HG02623 (cell line): ENCODE measurements around the gene TPX2.

Source experiments
- ATAC-seq: cut with Tn5 transposase; IDR thresholded peaks from one replicate; pipeline ENCODE4 v1.9.1; 2021; ENCODE audit warnings: moderate library complexity; ENCODE audit not compliant: unreplicated experiment

Gene TPX2, protein sequence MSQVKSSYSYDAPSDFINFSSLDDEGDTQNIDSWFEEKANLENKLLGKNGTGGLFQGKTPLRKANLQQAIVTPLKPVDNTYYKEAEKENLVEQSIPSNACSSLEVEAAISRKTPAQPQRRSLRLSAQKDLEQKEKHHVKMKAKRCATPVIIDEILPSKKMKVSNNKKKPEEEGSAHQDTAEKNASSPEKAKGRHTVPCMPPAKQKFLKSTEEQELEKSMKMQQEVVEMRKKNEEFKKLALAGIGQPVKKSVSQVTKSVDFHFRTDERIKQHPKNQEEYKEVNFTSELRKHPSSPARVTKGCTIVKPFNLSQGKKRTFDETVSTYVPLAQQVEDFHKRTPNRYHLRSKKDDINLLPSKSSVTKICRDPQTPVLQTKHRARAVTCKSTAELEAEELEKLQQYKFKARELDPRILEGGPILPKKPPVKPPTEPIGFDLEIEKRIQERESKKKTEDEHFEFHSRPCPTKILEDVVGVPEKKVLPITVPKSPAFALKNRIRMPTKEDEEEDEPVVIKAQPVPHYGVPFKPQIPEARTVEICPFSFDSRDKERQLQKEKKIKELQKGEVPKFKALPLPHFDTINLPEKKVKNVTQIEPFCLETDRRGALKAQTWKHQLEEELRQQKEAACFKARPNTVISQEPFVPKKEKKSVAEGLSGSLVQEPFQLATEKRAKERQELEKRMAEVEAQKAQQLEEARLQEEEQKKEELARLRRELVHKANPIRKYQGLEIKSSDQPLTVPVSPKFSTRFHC

DNA sequence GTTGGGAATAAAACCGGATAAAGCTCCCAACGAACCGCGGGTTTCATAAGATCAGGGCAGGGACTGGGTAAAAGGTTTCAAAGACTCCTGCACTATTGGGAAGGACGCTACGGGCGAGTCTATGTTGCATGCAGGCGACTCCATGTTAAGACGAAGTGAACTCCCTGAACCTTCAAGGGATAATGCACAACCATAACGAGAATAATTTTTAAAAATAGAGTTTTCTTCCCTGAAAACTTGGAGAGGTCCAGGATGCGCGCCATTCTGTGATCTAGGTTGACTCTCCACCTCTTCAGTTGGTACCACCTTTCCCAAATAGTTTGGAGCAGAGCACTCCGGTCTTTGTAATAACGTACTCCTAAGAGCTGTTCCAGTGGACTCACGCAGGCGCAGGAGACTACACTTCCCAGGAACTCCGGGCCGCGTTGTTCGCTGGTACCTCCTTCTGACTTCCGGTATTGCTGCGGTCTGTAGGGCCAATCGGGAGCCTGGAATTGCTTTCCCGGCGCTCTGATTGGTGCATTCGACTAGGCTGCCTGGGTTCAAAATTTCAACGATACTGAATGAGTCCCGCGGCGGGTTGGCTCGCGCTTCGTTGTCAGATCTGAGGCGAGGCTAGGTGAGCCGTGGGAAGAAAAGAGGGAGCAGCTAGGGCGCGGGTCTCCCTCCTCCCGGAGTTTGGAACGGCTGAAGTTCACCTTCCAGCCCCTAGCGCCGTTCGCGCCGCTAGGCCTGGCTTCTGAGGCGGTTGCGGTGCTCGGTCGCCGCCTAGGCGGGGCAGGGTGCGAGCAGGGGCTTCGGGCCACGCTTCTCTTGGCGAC lies at the start of gene TPX2:
Gene TPX2, plus strand, starts transcription at position 562 of the 821 bp plus-strand sequence. CDS start 18,187 bp downstream, outside the sequence.
- ATAC-seq: peak; percentile 96

DNA sequence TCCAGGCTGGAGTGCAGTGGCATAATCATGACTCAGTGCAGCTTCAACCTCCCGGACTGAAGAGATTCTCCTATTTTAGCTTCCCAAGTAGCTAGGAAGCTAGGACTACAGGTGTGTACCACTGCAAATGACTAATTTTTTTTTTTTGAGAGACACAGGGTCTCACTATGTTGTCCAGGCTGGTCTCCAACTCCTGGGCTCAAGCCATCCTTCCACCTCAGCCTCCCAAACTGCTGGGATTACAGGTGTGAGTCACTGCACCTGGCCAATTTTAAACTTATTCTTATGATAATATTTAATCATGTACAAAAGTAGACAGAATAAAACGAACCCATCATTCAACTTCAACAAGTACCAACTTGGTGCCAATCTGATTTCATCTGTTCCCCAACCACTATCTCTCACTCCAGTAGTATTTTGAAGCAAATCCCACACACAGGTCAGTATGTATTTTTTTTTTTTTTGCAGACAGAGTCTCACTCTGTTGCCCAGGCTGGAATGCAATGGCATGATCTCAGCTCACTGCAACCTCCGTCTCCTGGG lies 48.9 kb upstream of the TPX2 start:
- ATAC-seq: no peak

DNA sequence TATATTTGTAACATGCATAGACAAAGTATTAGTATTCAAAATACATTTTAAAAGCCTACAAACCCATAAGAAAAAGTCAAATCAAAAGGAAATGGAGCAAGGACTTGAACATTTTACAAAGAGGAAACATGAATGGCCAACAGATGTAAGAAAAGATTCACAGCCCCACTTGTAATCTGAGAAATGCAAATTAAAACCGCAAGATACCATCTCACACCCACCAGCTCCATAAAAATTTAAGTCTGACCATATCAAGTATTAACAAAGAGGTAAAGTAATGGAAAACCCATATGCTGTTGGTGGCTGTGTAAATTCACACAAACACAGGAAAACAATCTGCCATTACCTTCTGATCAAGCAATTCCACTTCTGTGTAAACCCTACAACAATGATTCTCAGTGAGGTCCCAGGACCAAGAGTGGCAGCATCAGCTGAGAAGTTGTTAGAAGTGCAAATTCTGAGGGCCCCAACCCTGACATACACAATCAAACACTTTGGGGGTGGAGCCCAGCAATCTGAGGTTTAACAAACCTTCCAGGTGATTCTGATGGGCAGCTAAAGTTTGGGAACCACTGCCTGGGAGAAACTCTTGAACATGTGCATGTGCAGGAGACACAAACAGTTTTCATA lies 47.3 kb upstream of the TPX2 start:
- no peak for ATAC-seq

DNA sequence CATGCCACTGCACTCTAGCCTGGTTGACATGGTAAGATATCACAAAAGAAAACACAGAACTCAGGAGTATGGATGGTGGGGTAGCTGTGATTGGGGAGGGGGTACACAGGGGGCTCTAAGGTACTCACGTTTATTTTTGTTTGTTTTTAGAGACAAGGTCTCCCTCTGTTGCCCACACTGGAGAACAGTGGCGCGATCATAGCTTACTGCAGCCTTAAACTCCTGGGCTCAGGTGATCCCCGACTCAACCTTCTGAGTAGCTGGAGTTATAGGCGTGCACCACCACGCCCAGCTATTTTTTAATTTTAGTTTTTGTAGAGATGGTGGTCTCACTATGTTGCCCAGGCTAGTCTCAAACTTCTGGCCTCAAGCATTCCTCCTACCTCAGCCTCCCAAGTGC lies 45.7 kb upstream of the TPX2 start:
- ATAC-seq: no peak

DNA sequence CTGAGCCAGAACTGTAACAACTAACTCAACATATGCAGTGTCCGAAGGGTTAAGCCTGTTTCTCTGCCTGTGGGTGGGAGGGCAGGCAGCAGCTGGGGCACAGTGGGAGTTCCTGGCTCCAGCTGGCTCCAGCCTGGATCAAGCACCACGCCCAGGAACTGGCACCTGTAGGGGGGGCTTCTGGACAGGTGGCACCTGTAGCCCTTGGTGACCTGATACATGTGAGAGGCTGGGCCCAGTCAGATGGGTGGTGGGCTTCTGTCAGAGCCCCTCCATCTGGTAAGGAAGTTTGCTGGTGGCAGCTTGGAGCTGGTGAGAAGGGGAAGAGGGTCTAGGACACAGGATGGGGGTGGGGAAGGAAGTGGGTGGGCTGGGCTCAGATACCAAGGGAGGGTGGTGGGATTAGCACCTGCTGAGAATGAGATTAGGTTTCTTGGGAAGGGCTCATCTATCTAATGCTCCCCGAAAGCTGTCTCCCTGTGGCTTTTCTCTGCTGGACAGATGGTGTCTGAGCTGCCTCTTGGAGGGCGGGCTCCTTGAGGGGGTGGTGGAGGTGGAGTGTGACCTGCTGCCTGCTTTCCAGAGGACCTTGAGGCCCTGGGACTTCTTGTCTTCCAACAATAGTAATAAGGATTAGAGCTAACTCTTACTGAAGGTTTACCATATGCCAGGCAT lies 45.0 kb upstream of the TPX2 start:
- no peak for ATAC-seq

DNA sequence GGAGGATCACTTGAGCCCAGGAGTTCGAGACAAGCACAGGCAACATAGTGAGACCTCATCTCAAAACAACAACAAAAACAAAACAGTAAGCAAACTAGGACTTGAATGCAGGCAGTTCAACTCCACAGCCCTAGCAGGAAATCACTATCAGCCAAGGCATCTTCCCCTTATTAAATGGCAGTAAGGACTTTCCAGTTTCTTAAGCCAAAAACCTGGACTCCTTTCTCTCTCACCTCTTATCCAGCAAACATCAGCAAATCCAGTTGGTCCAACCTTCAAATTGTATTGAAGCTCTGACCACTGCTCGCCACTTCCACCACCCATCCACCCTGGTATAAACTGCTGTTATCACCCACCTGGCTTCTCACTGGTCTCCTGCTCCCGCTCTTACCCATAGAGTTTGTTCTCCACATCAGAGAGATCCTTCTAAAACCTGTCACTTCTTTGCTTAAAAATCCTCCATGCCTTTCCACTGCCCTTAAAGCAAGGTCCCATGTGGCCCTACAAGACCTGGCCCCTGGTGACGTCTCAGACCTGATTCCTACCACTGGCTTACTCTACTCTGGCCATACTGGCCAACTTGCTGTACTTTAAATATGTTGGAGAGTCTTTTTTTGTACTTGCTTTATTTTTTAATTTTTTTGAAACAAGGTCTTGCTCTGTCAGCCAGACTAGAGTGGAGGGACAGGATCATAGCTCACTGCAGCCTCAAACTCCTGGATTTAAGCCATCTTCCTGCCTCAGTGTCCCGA lies 44.1 kb upstream of the TPX2 start:
- no peak for ATAC-seq

DNA sequence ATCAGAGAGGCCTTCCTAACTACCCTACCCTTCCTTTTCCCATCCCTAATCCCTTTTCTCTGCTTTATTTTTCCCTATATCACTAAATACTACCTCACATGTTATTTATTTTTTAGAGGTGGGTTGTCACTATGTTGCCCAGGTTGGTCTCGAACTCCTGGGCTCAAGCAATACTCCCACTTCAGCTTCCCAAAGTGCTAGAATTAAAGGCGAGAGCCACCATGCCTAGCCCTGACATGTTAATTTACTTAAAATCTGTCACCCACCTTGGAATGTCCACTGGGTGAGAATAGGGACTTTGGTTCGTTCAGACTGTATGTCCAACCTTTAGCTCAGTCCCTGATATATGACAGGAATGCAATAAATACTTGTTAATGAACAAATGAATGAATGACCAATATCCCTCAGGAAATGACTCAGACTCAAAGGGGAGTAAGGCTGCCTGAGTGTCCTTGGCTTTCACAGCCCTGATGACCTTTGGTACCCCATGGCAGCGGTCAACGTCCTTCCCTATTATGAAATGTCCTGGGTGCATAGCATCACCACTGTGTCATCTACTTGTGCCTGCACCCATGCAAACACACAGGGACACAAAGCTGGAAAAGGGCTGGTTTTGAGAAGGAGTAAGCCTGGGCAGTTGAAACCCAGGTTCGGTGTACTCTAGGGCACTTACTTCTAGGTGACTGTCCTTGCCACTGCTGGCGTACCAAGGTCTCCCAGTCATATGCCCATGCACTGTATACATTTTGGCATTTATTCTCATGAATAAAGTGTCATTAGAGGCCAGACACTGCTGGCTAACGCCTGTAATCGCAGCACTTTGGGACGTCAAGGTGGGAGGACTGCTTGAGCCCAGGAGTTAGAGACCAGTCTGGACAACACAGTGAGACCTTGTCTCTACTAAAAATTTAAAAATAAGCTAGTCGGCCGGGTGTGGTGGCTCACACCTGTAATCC lies 43.0 kb upstream of the TPX2 start:
- ATAC-seq: no peak

DNA sequence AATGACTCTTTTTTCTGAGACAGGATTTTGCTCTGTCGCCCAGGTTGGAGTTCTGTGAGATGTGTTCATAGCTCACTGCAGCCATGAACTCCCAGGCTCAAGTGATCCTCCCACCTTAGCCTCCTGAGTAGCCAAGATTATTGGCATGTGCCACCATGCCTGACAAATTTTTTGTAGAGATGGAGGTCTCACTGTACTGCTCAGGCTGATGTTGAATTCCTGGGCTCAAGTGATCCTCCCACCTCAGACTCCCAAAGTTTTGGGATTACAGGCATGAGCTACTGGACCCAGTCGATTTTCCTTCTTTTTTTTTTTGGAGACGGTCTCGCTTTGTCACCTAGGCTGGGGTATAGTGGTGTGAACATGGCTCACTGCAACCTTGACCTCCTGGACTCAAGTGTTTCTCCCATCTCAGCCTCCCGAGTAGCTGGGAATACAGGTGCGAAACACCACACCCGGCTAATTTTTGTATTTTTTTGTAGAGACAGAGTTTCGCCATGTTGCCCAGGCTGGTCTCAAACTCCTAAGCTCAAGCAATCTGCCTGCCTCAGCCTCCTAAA lies 40.8 kb upstream of the TPX2 start:
- no peak for ATAC-seq

DNA sequence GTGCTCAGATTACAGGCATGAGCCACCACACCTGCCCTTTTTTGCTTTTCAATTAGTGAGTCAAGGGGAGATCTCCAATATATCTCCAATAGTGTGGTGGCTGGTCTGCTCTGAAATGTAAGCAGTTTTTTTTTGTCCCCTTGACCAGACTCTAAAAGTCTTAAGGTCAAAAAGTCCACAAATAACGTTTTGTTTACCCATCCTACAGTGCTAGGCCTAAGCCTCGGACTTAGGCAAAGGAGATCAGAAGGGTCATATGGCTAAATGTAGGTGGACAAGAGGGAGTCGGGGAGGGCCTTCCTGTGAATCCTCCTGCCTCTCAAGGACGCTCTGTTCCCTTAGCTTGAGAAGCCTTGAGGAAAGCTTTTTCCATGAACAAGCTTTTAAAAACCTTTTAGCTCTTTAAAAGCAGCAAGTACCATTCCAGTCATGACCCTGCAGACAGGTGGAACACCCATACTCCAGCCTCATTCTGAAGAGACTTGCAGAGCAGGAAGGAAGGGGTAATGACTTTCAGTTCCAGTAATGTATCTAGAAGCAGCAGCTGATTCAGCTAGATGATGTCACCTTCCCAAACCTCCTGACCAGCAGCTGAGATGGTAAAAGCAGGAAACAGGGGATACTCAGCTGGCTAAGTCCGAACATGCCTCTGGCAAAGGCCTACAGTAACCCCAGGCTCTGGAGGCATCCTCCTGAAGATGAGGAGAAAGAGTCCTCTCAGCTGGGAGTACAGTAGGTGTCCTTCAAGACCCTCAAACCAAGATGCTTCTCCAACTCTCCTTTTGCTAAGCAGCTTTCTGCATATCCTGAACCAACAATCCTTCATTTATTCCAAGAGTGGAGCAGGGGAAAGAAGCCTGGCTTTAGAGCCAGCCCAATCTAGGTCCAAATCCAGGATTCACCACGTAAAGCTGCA lies 40.0 kb upstream of the TPX2 start:
- ATAC-seq: peak; percentile 94

DNA sequence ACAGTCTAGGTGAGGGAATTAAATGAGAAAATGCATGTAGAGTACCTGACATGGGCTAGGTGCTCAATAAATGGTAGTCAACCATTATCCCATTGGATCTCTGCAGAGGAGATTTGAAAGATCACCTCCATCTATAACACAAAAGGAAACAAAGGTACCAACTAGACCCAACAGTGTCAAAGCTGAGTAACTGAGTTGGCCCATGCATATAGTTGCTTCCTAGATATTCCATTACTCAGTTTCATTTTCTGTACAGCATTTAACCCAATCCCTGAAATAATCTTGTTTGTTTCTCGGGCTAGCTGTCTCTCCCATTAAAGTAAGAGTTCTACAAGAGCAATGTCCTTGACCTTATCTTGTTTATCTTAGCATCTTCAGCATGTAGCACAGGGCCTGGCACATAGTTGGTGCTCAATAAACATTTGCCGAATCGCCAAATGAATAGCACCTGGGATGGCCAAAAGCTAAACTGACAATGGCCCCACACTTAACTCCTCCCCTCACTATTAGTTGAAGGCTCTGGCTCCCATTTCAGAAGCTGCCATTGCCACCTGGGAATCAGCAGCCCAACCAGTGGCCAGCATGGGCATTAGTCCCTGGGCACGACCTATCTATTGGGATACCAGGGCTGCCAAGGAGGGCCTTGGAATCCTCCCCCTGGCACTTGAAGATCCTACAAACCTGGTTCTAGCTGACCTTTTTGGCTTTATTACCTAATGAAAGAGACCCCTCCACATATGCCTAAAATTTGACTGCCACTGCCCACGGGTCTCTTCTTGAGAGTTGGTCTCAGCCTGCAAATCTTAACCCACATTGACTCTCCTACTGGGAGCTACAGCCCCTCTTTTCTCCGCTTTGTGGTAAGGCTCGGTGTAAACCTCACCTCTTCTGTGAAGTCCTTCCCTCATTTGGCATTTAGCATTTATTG lies 39.0 kb upstream of the TPX2 start:
- ATAC-seq: no peak

DNA sequence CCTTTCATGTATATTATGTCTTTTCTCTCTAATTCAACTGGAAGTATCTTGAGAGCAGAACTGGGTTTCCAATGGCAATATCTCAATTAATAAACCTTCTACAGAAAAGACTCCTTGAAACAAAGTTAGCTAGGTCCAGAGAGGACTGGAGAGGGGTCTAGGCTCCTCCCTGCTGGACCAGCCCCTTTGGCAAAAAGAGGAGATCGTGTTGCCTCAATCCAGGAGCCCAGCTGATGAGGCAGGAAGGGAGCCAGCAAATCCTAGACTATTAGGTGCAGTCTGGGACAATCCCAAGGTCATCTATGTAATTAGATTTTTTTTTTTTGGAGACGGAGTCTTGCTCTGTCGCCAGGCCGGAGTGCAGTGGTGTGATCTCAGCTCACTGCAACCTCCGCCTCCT lies 38.3 kb upstream of the TPX2 start:
- ATAC-seq: no peak

DNA sequence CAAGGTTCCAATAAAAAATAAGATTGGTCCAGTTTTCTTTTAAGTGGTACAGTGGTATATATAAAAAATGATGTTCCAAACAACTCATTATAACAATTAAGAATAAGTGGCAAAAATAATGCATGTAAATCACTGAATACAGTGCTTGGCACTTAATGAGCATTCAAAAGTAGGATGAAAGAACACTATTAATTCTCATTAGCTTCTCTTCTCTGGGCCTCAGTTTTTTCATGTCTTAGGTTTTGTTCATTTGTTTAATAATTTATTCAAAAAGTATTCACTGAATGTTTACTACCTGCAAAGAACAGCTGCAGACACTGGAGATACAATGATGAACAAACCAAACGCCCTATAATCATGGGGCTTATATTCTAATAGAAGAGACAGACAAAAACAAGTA lies 37.5 kb upstream of the TPX2 start:
- no peak for ATAC-seq

DNA sequence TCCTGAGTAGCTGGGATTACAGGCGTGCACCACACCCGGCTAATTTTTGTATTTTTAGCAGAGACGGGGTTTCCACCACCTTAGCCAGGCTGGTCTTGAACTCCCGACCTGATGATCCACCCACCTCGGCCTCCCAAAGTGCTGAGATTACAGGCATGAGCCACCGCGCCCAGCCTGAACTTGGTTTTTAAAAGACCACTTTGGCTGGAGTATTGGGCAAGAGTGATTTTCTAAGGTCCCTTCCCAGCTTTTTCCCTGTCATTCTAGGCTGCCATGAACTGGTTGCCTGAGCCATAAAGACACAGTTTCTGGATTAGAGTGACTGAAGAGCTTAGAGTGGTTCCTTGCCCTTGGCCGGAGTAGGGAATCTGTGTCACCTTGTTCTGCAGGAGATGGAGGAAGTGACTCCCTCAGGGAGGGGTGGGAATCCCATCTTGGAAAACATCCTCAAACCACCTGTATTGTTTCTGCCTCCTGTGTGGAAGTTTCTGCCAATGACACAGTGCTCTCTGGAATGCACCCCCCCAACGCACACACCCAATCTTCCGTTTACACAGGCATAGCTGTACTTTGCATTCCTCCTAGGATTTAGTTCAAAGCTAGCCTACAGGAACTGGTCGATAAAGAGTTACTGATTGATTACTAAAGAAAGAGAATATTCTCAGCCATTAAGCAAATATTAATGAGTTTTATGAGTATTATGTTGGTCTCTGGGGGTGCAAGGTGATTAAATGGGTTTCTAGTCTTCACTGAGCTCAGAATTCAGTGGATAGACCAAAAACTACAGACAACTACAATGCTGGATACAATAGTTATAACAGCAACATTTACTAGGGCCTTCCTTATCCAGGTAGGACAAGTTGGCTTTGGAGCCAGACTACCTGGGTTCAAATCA lies 34.6 kb upstream of the TPX2 start:
- no peak for ATAC-seq

DNA sequence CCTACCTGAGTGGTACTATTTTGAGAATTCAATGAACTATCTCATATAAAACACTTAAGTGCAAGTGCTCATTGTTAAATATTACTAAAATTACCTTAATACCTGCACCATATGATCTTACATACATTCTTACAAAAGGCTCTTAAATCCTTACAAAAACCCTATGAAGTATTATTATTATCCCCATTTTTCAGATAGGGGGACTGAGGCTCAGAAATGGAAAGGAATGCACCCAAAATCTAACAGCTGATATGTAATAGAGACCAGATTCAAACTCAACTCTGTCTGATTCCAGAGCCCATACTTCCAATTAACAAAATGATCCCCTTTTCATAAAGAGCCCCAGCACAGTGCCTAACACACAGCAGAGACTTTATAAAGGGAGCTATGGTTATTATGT lies 33.9 kb upstream of the TPX2 start:
- no peak for ATAC-seq
